PC-9 (cell line): ENCODE measurements around the gene F11.

ENCODE experiments used
- EZH2 ChIP-seq: fragments of 200-600 bp; sonication (generic); IDR thresholded peaks from 2 replicates; pipeline ENCODE4 v1.8.0; 2017; ENCODE audit warnings: antibody characterized with exemption, low read depth
- TF ChIP-seq, protein P1 (sequence below): fragments of 200-600 bp; sonication (generic); conservative IDR thresholded peaks from 2 replicates; pipeline ENCODE4 v1.6.1; 2017; ENCODE audit warnings: mixed run types, antibody characterized with exemption, mild to moderate bottlenecking, moderate library complexity

DNA sequence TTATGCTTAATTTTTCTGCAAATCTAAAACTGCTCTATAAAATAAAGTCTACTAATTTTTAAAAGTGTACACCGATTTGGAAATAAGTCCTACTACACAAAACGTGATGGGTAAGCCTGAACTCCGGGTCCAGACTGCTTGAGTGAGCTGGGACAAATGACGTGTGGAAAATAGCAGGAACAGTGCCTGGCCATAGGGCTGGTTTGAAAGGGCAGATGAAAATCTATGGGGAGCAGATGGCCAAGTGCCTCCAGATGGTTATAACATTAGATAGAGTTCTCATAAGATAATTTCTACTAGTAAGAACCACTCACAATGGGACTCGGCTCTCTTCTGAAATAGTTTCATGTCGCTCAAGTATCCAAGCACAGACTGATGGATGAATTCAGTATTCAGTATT lies 52.5 kb downstream of the F11 start:
- no peak for TF ChIP-seq EZH2
- TF ChIP-seq, protein P1, sequence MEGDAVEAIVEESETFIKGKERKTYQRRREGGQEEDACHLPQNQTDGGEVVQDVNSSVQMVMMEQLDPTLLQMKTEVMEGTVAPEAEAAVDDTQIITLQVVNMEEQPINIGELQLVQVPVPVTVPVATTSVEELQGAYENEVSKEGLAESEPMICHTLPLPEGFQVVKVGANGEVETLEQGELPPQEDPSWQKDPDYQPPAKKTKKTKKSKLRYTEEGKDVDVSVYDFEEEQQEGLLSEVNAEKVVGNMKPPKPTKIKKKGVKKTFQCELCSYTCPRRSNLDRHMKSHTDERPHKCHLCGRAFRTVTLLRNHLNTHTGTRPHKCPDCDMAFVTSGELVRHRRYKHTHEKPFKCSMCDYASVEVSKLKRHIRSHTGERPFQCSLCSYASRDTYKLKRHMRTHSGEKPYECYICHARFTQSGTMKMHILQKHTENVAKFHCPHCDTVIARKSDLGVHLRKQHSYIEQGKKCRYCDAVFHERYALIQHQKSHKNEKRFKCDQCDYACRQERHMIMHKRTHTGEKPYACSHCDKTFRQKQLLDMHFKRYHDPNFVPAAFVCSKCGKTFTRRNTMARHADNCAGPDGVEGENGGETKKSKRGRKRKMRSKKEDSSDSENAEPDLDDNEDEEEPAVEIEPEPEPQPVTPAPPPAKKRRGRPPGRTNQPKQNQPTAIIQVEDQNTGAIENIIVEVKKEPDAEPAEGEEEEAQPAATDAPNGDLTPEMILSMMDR: no peak
